ENCODE measurements around the gene TRAF6.
"Not testable (repeated sequence)": the region's sequence is repeated elsewhere in the genome, so short reads cannot be mapped to it uniquely, and the experiment has no call there.

Gene TRAF6

DNA sequence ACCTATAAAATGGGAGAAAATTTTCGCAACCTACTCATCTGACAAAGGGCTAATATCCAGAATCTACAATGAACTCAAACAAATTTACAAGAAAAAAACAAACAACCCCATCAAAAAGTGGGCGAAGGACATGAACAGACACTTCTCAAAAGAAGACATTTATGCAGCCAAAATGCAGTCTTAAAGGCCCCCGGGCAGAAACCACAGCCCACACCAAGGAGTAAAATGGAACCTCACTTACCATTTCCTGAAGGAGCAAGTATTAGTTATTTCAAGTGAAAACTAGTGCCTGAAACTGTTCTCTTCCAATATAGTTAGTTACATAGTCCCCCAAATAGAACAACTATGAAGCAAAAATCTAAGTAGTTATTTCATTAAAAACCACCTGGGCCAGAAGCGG is 27.0 kb downstream of the TRAF6 start:
- H3K27ac Mint-ChIP-seq; ATAC-seq (replicated peaks); H3K4me3 Mint-ChIP-seq; DNase-seq; H3K9me3 Mint-ChIP-seq; H3K27me3 Mint-ChIP-seq: not testable (repeated sequence)
- Mint-ChIP-seq H3K4me1 (peaks cover 12 to 24% of the 10 kb centered on the region in 2 donors), H3K36me3 (peaks cover 12 to 13% of the 10 kb centered on the region in 2 donors)

GRCh38 chr11:36480833-36481232 is 29.2 kb downstream of the TRAF6 start:
- H3K4me1 Mint-ChIP-seq = peaks cover 6 to 8% of the 10 kb centered on the region in 2 donors
- peaks cover 7 to 14% of the 10 kb centered on the region in 2 donors for H3K36me3 Mint-ChIP-seq
- H3K27me3 Mint-ChIP-seq = no peaks in the 10 kb centered on the region
- no peak overlapping the region for H3K27ac Mint-ChIP-seq
- no peak for DNase-seq
- ATAC-seq (replicated peaks) = no peak
- H3K9me3 Mint-ChIP-seq = no peaks in the 10 kb centered on the region
- no peak overlapping the region for H3K4me3 Mint-ChIP-seq

- Mint-ChIP-seq H3K4me3 (no peak overlapping the region), H3K36me3 (peaks cover 0 to 7% of the 10 kb centered on the region in 2 donors), H3K4me1 (no peaks in the 10 kb centered on the region), H3K27me3 (no peaks in the 10 kb centered on the region), H3K27ac (no peak overlapping the region), H3K9me3 (no peaks in the 10 kb centered on the region)
- no peak for DNase-seq
- peak; percentile 58 to 68 for ATAC-seq (replicated peaks)
Observed at GRCh38 chr11:36478700-36479329, 31.3 kb downstream of the TRAF6 start.

- H3K36me3 Mint-ChIP-seq = peaks cover 7 to 8% of the 10 kb centered on the region in 2 donors
- H3K4me3 Mint-ChIP-seq = no peak overlapping the region
- ATAC-seq (replicated peaks) (no peak), DNase-seq (no peak)
- H3K9me3 Mint-ChIP-seq = no peaks in the 10 kb centered on the region
- no peaks in the 10 kb centered on the region for H3K4me1 Mint-ChIP-seq
- H3K27ac Mint-ChIP-seq = no peak overlapping the region
- no peaks in the 10 kb centered on the region for H3K27me3 Mint-ChIP-seq
Observed at GRCh38 chr11:36475192-36475591, 34.9 kb downstream of the TRAF6 start.

GRCh38 chr11:36471577-36471976 is 38.5 kb downstream of the TRAF6 start:
- peaks cover 0 to 3% of the 10 kb centered on the region in 2 donors for H3K27me3 Mint-ChIP-seq
- H3K27ac Mint-ChIP-seq = no peak overlapping the region
- H3K4me3 Mint-ChIP-seq = no peak overlapping the region
- DNase-seq = no peak
- H3K4me1 Mint-ChIP-seq = no peaks in the 10 kb centered on the region
- H3K36me3 Mint-ChIP-seq = peaks cover 14 to 15% of the 10 kb centered on the region in 2 donors
- ATAC-seq (replicated peaks) = no peak
- H3K9me3 Mint-ChIP-seq = no peaks in the 10 kb centered on the region

DNA sequence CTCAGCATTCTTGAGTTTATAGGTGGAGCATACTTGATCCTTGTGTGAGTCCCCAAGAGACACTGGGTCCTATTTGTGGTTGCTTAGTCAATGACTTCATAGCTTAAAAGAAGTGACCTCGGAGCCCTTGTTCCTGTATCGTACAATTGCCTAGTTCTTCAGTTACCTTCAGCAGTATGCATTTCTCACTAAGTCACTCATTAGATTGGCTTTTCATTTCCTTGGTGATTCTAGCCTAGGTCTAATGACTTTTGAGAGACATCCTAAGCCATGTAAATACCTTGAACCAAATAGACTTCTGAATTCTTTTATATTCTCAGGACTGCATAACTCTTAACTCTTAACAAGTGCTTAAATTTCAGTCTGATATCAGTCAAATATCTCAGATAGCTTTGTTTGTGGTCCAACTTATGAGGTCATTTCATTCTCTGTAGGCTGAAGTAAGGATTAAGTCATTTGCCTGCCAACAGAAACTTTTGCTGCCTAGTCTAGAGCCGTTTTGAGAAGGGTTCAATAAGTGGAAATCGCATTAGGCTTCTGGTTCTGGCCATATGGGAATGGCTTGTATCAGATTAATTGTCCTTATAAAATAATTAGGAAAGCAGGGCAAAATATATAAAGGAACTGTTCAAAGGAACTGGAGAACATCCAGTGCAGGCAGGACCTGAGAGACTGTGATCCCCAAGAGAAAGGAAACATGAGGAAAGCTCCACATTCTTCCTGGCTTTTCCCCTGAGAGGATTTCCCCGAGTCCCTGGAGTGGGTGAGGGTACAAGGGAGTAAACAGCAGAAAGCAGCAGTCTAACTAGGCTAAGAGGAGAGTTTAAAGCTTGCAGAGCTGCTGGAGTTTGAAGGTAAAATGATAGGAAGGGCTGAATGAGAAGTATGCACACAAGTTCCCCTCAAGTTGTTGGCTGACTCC is 39.9 kb downstream of the TRAF6 start:
- Mint-ChIP-seq H3K27me3 (peaks cover 0 to 3% of the 10 kb centered on the region in 2 donors), H3K36me3 (peaks cover 13 to 20% of the 10 kb centered on the region in 2 donors), H3K9me3 (no peaks in the 10 kb centered on the region), H3K4me1 (no peaks in the 10 kb centered on the region), H3K27ac (no peak overlapping the region), H3K4me3 (no peak overlapping the region)
- DNase-seq = no peak
- ATAC-seq (replicated peaks) = no peak

DNA sequence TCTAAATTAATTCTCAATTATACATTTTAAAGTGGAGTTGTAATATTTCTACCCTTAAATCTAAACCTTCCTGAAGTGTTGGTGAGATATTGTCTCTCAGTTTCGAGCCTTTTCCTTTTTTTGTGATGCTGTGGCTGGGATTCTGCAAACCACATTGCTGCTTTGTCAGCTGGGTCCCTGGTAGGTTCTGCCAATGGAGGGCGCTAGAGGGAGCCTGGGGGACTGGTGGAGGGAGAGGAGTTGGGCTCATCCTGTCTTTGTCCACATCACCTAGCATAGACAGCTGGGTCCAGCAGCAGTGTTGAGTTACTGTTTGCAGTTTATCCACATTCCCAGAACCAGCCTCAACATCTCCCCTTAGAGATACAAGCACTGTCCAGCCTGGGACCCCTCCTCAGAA is 41.0 kb downstream of the TRAF6 start:
- DNase-seq (no peak), ATAC-seq (replicated peaks) (no peak)
- Mint-ChIP-seq H3K4me3 (no peak overlapping the region), H3K27ac (no peak overlapping the region), H3K27me3 (peaks cover 0 to 3% of the 10 kb centered on the region in 2 donors), H3K4me1 (no peaks in the 10 kb centered on the region), H3K36me3 (peaks cover 13 to 20% of the 10 kb centered on the region in 2 donors), H3K9me3 (no peaks in the 10 kb centered on the region)

DNA sequence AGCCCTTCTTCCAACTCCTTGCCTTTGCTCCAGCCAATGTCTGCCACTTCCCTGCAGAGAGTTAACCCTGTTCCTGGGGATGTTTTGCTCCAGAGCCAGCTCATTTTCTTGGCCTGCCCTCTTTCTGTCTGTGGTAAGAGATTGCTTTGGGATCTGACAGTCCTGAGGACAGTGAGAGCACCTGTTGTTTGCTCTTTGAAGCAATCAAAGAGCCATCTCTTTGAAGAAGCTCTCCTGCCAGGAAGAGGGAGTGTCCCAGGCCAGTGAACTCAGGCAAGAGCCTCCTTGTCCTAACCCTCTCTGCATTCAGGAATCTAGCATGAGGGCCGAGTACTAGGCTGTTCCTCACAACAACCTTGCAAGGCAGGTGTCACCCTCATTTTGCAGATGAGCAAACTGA is 42.2 kb downstream of the TRAF6 start:
- H3K4me1 Mint-ChIP-seq = no peaks in the 10 kb centered on the region

GRCh38 chr11:36467012-36467411 is 43.1 kb downstream of the TRAF6 start:
- no peak overlapping the region for H3K4me3 Mint-ChIP-seq
- ATAC-seq (replicated peaks) (no peak), DNase-seq (no peak)
- no peaks in the 10 kb centered on the region for H3K9me3 Mint-ChIP-seq
- peaks cover 8 to 25% of the 10 kb centered on the region in 2 donors for H3K36me3 Mint-ChIP-seq
- H3K27ac Mint-ChIP-seq = no peak overlapping the region
- H3K4me1 Mint-ChIP-seq = no peaks in the 10 kb centered on the region
- peaks cover 0 to 3% of the 10 kb centered on the region in 2 donors for H3K27me3 Mint-ChIP-seq

More for the DNA sequence above, 42.2 kb downstream of the TRAF6 start:
- no peak for ATAC-seq (replicated peaks)
- Mint-ChIP-seq H3K36me3 (peaks cover 8 to 22% of the 10 kb centered on the region in 2 donors), H3K27ac (no peak overlapping the region), H3K27me3 (peaks cover 0 to 3% of the 10 kb centered on the region in 2 donors), H3K4me3 (no peak overlapping the region), H3K9me3 (no peaks in the 10 kb centered on the region)
- no peak for DNase-seq

- Mint-ChIP-seq H3K9me3 (no peaks in the 10 kb centered on the region), H3K27me3 (peaks cover 0 to 3% of the 10 kb centered on the region in 2 donors), H3K4me1 (no peaks in the 10 kb centered on the region), H3K27ac (no peak overlapping the region), H3K36me3 (peaks cover 8 to 29% of the 10 kb centered on the region in 2 donors), H3K4me3 (no peak overlapping the region)
- DNase-seq (no peak), ATAC-seq (replicated peaks) (no peak)
Observed at GRCh38 chr11:36465449-36466163, 44.5 kb downstream of the TRAF6 start.

DNA sequence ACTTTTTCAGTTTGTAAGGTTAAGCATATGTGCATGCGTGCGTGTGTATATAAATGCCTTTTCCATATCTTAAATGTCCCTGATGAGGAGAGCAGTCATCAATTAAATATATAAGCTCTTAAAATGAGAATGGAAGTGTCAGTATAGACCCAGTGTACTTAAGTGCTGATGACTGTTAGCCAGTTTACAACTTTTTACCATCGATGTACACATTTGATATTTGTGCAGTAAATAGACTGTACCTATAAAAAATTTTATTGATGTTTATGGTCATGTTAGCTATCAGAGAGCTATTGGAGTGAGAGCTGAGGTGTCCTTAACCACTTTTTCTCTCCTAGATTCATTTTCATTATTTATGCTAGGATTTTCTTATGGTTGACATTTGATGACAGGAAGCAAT is 45.4 kb downstream of the TRAF6 start:
- Mint-ChIP-seq H3K27ac (no peak overlapping the region), H3K4me1 (no peaks in the 10 kb centered on the region)

GRCh38 chr11:36463781-36464180 is 46.3 kb downstream of the TRAF6 start:
- Mint-ChIP-seq H3K4me3 (no peak overlapping the region), H3K27me3 (peaks cover 0 to 3% of the 10 kb centered on the region in 2 donors), H3K27ac (no peak overlapping the region), H3K9me3 (no peaks in the 10 kb centered on the region), H3K4me1 (no peaks in the 10 kb centered on the region), H3K36me3 (peaks cover 8 to 31% of the 10 kb centered on the region in 2 donors)
- DNase-seq = no peak
- ATAC-seq (replicated peaks) = no peak

More for the DNA sequence above, 45.4 kb downstream of the TRAF6 start:
- ATAC-seq (replicated peaks) (no peak), DNase-seq (no peak)
- Mint-ChIP-seq H3K36me3 (peaks cover 8 to 31% of the 10 kb centered on the region in 2 donors), H3K4me3 (no peak overlapping the region), H3K27me3 (peaks cover 0 to 3% of the 10 kb centered on the region in 2 donors), H3K9me3 (no peaks in the 10 kb centered on the region)

- H3K9me3 Mint-ChIP-seq = no peaks in the 10 kb centered on the region
Observed at GRCh38 chr11:36462321-36462720, 47.8 kb downstream of the TRAF6 start.

GRCh38 chr11:36460220-36460619 is 49.9 kb downstream of the TRAF6 start:
- no peak overlapping the region for H3K4me3 Mint-ChIP-seq
- H3K27ac Mint-ChIP-seq = no peak overlapping the region
- ATAC-seq (replicated peaks) = no peak
- peaks cover 3 to 38% of the 10 kb centered on the region in 2 donors for H3K36me3 Mint-ChIP-seq
- no peak for DNase-seq
- H3K4me1 Mint-ChIP-seq = peaks cover 0 to 2% of the 10 kb centered on the region in 2 donors
- no peaks in the 10 kb centered on the region for H3K27me3 Mint-ChIP-seq
- no peaks in the 10 kb centered on the region for H3K9me3 Mint-ChIP-seq

More at GRCh38 chr11:36462321-36462720, 47.8 kb downstream of the TRAF6 start:
- no peak for ATAC-seq (replicated peaks)
- no peaks in the 10 kb centered on the region for H3K4me1 Mint-ChIP-seq
- H3K4me3 Mint-ChIP-seq = no peak overlapping the region
- H3K36me3 Mint-ChIP-seq = peaks cover 3 to 34% of the 10 kb centered on the region in 2 donors
- no peak overlapping the region for H3K27ac Mint-ChIP-seq
- DNase-seq = no peak
- H3K27me3 Mint-ChIP-seq = peaks cover 0 to 1% of the 10 kb centered on the region in 2 donors
